NB4 (cell line): ENCODE data around the gene CFAP57.

Experiments used
- DNase-seq: peaks from one replicate; pipeline ENCODE4 v3.0.0; 2010; ENCODE audit warnings: low read depth
- H3K4me3 ChIP-seq: one replicate; pipeline ENCODE4 v1.5.1; 2011; ENCODE audit warnings: mild to moderate bottlenecking, low read depth, low read length, moderate library complexity
- CTCF ChIP-seq: IDR thresholded peaks from one replicate; pipeline ENCODE4 v1.5.1; 2012; ENCODE audit warnings: low read depth, low read length
- MAX ChIP-seq: IDR thresholded peaks from 2 replicates; pipeline ENCODE4 v1.6.1; 2011; ENCODE audit warnings: low read depth, low read length
- MYC ChIP-seq: IDR thresholded peaks from 2 replicates; pipeline ENCODE4 v1.6.1; 2011; ENCODE audit warnings: low read depth, low read length
- POLR2A ChIP-seq: IDR thresholded peaks from 2 replicates; pipeline ENCODE4 v1.6.1; 2011; ENCODE audit warnings: mild to moderate bottlenecking; ENCODE audit not compliant: insufficient read length; ENCODE audit errors: extremely low read depth

The CFAP57 gene

DNA sequence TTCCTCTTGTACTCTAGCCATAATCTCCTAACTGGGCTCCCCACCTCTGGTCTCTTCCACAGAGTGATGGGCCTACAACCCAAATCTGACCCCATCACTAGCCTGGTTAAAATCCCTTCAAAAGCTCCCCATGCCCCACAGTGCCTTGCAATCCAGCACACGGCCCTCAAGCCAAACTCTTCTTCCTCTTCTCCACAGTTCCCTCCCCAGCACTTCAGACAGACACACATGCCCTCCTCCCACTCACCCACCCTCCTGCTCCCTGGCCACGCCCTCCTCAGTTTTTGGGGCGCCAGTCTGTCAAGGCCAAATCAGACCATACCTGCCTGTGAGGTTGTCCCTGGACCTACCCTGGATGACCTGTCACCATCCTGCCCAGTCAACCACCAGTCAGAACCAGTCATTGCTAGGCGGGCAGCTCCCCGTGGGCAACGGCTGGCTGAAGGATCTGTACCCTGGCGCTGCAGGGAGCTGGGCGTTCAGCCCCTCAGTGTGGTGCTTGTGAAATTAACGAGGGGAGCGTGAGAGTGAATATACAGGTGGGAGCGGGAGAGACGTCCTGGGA is 112.5 kb downstream of the CFAP57 start:
- TF ChIP-seq POLR2A = no peak
- TF ChIP-seq MAX = no peak
- no peak for TF ChIP-seq MYC
- TF ChIP-seq CTCF = no peak
- H3K4me3 ChIP-seq = no peak overlapping the region
- DNase-seq = no peak

DNA sequence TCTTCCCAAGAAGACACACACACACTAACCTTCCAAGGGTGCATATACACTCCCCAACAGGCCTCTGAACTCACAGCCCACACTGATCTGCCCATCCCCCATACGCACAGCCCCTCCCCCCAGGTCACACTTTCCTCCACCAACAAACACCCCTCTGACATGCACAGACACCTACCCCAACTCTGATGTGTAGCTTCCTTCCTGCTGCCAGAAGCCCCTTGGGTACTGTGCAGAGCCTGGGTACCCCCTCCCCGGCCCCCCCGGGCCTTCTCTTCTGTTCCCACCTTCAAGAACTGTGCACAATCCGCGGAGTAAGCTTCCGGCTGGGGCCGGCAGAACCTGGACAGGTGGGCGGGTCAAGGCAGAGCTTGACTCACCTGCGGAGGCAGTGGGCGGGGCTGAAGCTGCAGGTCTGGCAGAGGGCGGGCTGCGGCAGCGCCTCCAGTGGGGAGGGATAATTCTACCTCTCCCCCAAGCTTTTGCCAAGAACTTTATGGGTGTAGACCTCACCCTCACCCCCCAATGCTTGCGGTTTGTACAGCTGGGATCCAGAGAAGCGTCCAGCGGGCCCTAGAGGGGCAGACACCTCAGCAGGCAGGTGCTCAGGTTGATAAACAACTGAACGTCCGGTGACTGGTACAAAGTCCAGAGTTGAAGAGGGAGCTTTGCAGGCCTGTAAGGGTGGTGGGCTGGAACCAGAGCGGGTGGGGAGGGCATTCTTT is 113.3 kb downstream of the CFAP57 start, which contains the start of gene C1orf210:
TSS of gene C1orf210 (minus strand) at position 313 of the 722 bp plus-strand sequence. CDS start 2,311 bp downstream, outside the sequence.
- DNase-seq = no peak
- H3K4me3 ChIP-seq = no peak within 1 kb of the TSS
- TF ChIP-seq MAX (no peak), CTCF (no peak), POLR2A (no peak), MYC (no peak)

DNA sequence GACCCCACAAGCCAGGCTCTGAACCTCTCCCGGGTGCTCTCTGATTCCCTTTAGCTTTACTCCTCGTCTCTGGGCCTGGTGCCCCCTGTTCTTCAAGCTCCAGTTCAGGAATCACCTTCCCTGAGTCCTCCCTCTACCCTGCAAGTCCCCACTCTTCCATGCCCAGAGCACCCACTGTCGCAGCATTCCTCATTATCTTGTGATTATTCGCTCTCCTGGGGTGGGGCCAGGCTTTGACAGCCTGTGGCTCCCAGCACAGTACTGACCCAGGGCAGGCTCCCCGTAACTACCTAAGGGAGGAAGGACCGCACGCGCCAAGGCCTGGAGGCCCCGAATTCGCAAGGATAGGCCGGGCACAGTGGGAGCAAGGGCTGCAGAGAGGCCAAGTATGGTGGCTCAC is 114.0 kb downstream of the CFAP57 start:
- no peak for DNase-seq
- no peak overlapping the region for H3K4me3 ChIP-seq
- no peak for TF ChIP-seq MAX
- TF ChIP-seq POLR2A = no peak
- no peak for TF ChIP-seq MYC
- no peak for TF ChIP-seq CTCF

GRCh38 chr1:43286533-43286932 is 114.4 kb downstream of the CFAP57 start:
- TF ChIP-seq CTCF (no peak), POLR2A (no peak), MYC (no peak), MAX (no peak)
- H3K4me3 ChIP-seq = no peak overlapping the region
- DNase-seq = no peak

GRCh38 chr1:43288058-43288784 is 116.1 kb downstream of the CFAP57 start:
- TF ChIP-seq CTCF (no peak), MAX (no peak), POLR2A (no peak), MYC (no peak)
- no peak for DNase-seq
- no peak overlapping the region for H3K4me3 ChIP-seq
